Body of pancreas (tissue), 4 donors: Measurements from ENCODE around the gene TMEM131L.

Source experiments
- POLR2A ChIP-seq, 3 donors: fragments of 450-650 bp; IDR thresholded peaks; one replicate each; pipeline ENCODE4 v1.6.1; 2016; ENCODE audit warnings: antibody characterized with exemption in 3 of 3, mild to moderate bottlenecking in 2 of 3
- TF ChIP-seq, protein P1 (sequence below), 7 experiments: fragments of 450-650 bp in 4 of 7; fragments of 200-600 bp in 3 of 7; sonication (generic) in 3 of 7; IDR thresholded peaks; one replicate each; pipeline ENCODE4 v1.5.1; 2016 to 2019; ENCODE audit warnings: antibody characterized with exemption in 7 of 7

DNA sequence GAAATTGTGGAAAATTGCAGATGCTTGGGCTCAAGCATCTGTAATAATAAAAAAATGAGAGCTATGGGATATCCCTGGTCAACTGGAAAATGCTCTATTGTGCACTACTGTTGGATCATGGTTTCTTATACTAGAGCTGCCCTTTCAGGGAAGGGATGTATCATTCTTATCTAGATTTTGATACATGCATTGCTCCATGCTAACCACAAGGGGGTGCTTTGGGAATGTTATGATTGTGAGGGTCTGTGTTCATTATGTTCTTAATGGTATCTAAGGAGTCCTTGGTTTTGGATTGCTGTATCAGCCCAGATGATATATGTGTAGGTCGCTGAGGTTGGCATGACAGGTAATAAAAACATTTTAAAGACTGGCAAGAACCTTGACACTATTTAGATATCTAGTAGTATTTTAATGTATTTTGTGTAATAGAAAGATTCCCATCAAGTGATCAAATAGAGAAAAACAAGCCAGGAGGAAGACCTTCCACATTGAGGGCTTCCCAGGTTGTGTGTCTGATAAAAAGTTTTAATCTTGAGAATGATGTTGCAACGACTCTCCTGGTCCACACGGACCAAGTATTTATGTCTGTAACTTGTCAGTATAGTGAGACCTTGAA, 168.7 kb downstream of the TMEM131L start:
- TF ChIP-seq, protein P1, sequence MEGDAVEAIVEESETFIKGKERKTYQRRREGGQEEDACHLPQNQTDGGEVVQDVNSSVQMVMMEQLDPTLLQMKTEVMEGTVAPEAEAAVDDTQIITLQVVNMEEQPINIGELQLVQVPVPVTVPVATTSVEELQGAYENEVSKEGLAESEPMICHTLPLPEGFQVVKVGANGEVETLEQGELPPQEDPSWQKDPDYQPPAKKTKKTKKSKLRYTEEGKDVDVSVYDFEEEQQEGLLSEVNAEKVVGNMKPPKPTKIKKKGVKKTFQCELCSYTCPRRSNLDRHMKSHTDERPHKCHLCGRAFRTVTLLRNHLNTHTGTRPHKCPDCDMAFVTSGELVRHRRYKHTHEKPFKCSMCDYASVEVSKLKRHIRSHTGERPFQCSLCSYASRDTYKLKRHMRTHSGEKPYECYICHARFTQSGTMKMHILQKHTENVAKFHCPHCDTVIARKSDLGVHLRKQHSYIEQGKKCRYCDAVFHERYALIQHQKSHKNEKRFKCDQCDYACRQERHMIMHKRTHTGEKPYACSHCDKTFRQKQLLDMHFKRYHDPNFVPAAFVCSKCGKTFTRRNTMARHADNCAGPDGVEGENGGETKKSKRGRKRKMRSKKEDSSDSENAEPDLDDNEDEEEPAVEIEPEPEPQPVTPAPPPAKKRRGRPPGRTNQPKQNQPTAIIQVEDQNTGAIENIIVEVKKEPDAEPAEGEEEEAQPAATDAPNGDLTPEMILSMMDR (IDR thresholded peaks at IDR 0.05): peak in 6 of 7 experiments; percentile 26 to 53 (median 40)
- no peak for TF ChIP-seq POLR2A (IDR thresholded peaks at IDR 0.05)
